ENCODE measurements around the gene AKAP1.

Gene AKAP1

GRCh38 chr17:57084802-57085447 is at the start of gene AKAP1:
AKAP1 (plus strand) TSS chr17:57085246; CDS start chr17:57105465, 20,219 bp downstream.
- peak; percentile 98 for DNase-seq (ENCODE audit: low spot score)

- DNase-seq (ENCODE audit: low spot score) = no peak
Observed at GRCh38 chr17:57035971-57036481, 49.0 kb upstream of the AKAP1 start.

GRCh38 chr17:57037411-57037810 is 47.6 kb upstream of the AKAP1 start:
- DNase-seq (ENCODE audit: low spot score) = no peak

GRCh38 chr17:57038486-57038885 is 46.6 kb upstream of the AKAP1 start:
- DNase-seq (ENCODE audit: low spot score) = no peak

- no peak for DNase-seq (ENCODE audit: low spot score)
Observed at GRCh38 chr17:57040571-57040970, 44.5 kb upstream of the AKAP1 start.

- DNase-seq (ENCODE audit: low spot score) = no peak
Observed at GRCh38 chr17:57043276-57043675, 41.8 kb upstream of the AKAP1 start.

- no peak for DNase-seq (ENCODE audit: low spot score)
Observed at GRCh38 chr17:57044976-57045867, 39.8 kb upstream of the AKAP1 start.

GRCh38 chr17:57045868-57046704 is 39.0 kb upstream of the AKAP1 start:
- no peak for DNase-seq (ENCODE audit: low spot score)

- no peak for DNase-seq (ENCODE audit: low spot score)
Observed at GRCh38 chr17:57046749-57047148, 38.3 kb upstream of the AKAP1 start.

GRCh38 chr17:57048096-57048495 is 37.0 kb upstream of the AKAP1 start:
- no peak for DNase-seq (ENCODE audit: low spot score)

GRCh38 chr17:57050306-57050705 is 34.7 kb upstream of the AKAP1 start:
- no peak for DNase-seq (ENCODE audit: low spot score)

- no peak for DNase-seq (ENCODE audit: low spot score)
Observed at GRCh38 chr17:57051886-57052361, 33.1 kb upstream of the AKAP1 start.

GRCh38 chr17:57062865-57063264 is 22.2 kb upstream of the AKAP1 start:
- DNase-seq (ENCODE audit: low spot score) = no peak

- no peak for DNase-seq (ENCODE audit: low spot score)
Observed at GRCh38 chr17:57067162-57067561, 17.9 kb upstream of the AKAP1 start.

- no peak for DNase-seq (ENCODE audit: low spot score)
Observed at GRCh38 chr17:57067781-57068180, 17.3 kb upstream of the AKAP1 start.

GRCh38 chr17:57068222-57068658 is 16.8 kb upstream of the AKAP1 start:
- DNase-seq (ENCODE audit: low spot score) = peak; percentile 62

- DNase-seq (ENCODE audit: low spot score) = no peak
Observed at GRCh38 chr17:57068707-57069106, 16.3 kb upstream of the AKAP1 start.

GRCh38 chr17:57071991-57072944 is 12.8 kb upstream of the AKAP1 start:
- DNase-seq (ENCODE audit: low spot score) = no peak

GRCh38 chr17:57073626-57074025 is 11.4 kb upstream of the AKAP1 start:
- no peak for DNase-seq (ENCODE audit: low spot score)

- DNase-seq (ENCODE audit: low spot score) = no peak
Observed at GRCh38 chr17:57075193-57075592, 9.9 kb upstream of the AKAP1 start.

GRCh38 chr17:57075785-57076184 is 9.3 kb upstream of the AKAP1 start:
- DNase-seq (ENCODE audit: low spot score) = no peak
